Head of caudate nucleus (tissue), 42 donors: ENCODE data around the gene LSM2.
"Not testable (repeated sequence)": the region's sequence is repeated elsewhere in the genome, so short reads cannot be mapped to it uniquely, and the experiment has no call there.

ENCODE experiments used
- DNase-seq, 42 donors: peaks; one replicate each; pipeline versions ENCODE4 v3.0.0 to v3.0.0-alpha.2; 2020 to 2021; ENCODE audit warnings: mixed read lengths in 7 of 42
- intact Hi-C: fragments of 100-400 bp; cut with DNase I; formaldehyde crosslinking; loops from one replicate; pipeline ENCODE4 v1.15.0; 2022

Gene LSM2

DNA sequence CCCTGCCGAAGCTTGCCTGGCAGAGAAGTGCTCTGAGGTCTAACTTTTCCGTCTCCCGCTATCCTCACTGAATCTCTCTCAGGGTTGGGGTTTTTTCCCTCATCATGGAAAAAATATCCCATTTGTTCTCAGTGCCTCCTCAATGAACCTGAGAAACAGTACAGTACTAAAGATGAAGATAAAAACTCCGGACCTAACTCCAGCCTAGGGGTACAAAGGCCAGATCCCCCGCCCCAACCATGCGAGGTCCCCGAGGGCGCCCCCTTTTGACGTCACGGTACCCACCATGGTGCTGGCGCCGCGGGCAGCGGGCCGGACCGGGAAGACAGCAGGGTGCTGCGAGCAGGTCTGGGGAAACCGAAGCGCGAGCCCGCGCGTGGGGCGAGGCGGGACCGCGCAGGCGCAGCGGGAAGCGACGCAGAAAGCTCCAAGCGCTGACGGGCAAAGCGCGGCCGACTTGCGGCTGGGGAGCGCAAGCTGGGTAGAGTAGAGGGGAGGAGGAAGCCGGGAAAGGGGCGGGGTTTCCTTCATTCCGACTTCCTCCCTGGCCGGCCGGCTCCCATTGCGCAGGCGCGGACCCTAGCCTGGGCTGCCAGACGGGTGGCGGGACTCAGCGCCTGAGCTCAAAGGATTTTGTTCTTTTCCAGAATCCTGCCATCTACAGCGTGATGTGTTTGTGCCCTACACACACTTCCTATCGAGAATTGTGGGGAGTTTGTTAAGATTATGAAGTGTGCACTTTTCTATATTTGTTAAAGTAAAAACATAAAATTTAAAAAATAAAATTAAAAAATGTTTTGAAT is at the start of gene LSM2:
Gene LSM2, minus strand, starts transcription at position 497 of the 803 bp plus-strand sequence. Its CDS starts 209 bp downstream, at position 288.
- DNase-seq = peak; percentile 94 to 99 (median 98)
- intact Hi-C loops = no loop called here

GRCh38 chr6:31851980-31852718 is 45.4 kb upstream of the LSM2 start:
- intact Hi-C loops, DNase-seq: not testable (repeated sequence)

DNA sequence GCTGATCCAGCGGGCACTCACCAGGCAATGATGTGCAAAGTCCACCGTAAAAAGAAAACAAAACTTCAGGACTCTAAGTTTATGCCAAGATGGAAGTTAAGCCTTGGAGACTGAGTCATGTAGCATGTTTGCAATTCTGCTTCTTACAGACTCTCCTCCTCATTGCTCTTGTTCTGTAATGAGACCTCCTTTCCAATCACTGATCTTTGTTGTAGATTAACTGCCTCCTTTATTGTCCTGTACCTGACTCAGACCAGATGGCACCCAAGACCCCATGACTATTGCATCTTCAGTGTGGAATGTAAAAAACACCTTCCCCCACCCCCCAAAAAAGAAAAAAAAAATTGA is 44.7 kb upstream of the LSM2 start:
- intact Hi-C loops = no loop called here
- DNase-seq = no peak

DNA sequence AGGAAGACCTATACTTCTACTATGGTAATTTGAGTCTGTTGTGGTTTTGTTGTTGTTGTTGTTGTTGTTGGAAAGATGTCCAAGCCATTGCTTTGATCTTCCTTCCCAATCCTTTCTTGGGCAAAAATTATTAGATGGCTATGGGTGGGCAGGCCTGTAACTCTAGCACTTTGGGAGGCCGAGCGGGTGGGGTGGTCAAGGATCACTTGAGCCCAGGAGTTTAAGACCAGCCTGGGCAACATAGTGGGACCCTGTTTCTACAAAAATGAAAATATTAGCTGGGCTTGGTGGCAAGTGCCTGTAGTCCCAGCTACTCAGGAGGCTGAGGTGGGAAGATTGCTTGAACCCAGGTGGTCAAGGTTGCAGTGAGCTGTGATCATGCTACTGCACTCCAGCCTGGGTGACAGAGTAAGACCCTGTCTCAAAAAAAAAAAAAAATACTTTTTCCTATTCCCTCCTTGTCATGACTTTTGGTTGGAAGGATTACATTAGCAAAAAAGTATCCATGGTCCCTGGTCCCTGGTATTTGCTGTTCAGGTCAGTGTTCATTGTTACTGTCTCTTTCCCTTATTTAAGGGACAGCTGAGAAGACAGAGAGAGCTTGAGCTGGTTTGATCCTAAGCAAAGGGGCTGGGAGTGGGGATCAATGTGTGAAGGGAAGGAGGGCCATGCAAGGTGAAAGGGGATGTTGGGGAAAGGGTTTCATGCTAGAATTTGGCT is 44.2 kb upstream of the LSM2 start:
- DNase-seq = no peak
- intact Hi-C loops = no loop called here

- intact Hi-C loops = no loop called here
- DNase-seq = no peak
Measured at GRCh38 chr6:31847276-31847978, 40.7 kb upstream of the LSM2 start.

- intact Hi-C loops = no loop called here
- DNase-seq = no peak
Measured at GRCh38 chr6:31844507-31844906, 37.7 kb upstream of the LSM2 start.

DNA sequence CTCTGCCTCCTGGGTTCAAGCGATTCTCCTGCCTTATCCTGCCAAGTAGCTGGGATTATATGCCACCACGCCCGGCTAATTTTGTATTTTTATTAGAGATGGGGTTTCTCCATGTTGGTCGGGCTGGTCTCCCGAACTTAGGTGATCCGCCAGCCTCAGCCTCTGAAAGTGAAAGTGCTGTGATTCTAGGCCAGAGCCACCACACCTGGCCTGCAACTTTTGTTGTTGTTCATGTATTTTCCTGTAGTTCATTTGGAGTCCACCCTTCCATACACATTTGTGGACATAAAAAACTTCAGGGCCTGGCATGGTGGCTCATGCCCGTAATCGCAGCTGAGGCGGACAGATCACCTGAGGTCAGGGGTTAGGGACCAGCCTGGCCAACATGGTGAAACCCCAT is 35.3 kb upstream of the LSM2 start:
- DNase-seq = no peak

GRCh38 chr6:31839779-31840126 is 33.0 kb upstream of the LSM2 start:
- DNase-seq, intact Hi-C loops: not testable (repeated sequence)

More for the DNA sequence above, 35.3 kb upstream of the LSM2 start:
- intact Hi-C loops = no loop called here

DNA sequence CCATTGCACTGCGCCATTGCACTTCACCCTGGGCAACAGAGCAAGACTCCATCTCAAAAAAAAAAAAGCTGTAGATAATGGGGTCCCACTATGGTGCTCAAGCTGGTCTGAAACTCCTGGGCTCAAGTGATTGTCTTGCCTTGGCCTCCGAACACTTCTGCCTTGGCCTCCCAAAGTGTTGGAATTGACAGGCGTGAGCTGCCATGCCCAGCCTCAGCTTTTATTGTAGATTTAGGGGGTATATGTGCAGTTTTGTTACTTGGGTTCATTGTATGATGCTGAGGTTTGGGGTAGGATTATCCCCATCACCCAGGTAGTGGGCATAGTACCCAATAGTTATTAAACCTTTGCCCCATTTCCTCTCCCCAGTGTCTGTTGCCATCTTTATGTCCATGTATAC is 32.2 kb upstream of the LSM2 start:
- intact Hi-C loops = no loop called here

DNA sequence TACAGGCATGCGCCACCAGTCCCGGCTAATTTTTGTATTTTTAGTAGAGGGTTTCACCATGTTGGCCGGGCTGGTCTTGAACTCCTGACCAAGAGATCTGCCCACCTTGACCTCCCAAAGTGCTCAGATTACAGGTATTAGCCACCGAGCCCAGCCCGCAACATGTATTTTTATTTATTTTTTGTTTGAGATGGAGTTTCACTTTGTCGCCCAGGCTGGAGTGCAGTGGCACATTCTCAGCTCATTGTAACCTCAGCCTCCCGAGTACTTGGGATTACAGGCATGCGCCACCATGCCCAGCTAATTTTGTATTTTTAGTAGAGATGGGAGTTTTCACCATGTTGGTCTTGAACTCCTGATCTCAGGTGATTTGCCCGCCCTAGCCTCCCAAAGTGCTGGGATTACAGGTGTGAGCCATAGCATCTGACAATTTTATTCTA is 31.4 kb upstream of the LSM2 start:
- intact Hi-C loops = not testable (repeated sequence)

More for the DNA sequence above, 32.2 kb upstream of the LSM2 start:
- DNase-seq = no peak

DNA sequence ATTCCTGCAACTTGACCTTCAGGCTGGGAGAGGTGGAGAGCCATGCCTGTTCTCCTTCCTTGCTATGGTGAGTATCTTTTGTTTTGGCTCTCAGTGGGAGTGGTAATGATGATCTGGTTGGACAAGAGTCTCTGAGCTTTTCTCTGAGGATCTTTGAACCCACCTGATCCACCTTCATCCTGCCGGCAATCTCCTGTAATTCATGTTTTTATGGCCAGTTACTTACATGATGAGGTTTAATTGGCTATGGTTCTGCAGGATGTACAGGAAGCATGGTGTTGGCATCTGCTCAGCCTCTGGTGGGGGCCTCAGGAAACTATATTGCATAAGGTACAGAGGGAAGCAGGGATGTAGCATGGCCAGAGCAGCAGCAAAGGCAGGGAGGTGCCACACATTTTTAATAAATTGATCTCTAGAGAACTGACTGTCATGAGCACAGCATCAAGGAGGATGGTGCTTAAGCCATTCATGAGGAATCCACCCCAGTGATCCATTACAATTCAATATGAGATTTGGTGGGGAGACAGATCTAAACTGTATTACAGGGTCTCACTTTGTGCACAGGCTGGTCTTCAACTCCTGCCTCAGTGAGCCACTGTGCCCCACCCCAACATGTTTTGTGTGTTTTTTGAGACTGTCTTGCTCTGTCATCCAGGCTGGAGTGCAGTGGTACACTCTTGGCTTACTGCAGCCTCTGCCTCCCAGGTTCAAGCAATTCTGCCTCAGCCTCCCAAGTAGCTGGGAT is 30.8 kb upstream of the LSM2 start:
- intact Hi-C loops = no loop called here
- DNase-seq = no peak

More for the DNA sequence above, 31.4 kb upstream of the LSM2 start:
- DNase-seq = not testable (repeated sequence)

DNA sequence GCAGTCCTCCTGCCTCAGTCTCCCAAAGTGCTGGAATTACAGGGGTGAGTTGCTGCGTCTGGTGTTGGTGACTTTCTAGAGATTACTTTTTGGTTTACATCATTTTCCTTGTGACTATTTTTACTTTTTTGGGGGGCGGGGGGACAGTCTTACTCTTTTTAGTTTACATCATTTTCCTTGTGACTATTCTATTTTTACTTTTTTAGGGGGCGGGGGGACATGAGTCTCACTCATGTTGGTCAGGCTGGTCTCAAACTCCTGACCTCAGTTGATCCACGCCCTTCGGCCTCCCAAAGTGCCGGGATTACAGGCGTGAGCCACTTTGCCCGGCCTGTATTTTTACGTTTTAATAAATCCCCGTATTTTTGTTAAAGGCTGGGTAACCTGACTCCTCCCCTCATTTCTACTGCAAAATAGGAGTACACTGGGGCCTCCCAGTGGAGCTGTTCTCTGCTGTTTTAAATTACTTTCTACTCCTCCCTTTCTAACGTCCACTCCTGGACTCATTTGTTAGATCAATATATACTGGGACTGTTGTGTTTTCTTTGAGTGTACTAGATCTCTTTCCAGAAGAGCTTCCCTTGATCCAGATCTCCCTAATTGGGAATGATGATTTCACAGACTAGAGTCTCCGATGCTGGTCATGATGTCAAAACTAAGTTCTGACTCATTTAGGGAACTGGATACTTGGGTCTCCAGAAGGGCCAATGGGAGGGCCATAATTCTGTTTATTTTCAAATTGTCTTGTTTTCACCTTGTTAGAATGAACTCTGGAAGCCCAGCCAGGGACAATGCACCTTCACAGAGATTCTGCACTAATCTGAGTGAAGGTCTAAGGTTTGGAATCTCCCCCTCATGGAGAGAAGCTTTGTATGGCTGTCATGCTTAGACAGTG is 30.0 kb upstream of the LSM2 start:
- intact Hi-C loops = no loop called here
- no peak for DNase-seq

DNA sequence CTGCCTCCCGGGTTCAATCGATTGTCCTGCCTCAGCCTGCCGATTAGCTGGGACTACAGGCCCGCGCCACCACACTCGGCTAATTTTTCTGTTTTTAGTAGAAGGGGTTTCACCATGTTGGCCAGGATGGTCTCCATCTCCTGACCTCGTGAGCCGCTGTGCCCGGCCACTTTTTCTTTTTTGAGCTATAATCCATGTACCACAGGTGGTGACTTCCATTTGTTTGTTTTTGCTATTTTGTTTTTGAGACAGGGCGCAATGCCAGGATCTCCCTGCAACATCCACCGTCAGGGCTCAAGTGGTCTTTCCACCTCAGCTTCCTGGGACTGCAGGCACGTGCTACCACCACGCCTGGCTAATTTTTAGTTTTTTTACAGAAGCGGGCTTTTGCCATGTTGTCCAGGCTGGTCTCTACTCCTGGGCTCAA is 29.3 kb upstream of the LSM2 start:
- DNase-seq = no peak
- intact Hi-C loops = no loop called here

DNA sequence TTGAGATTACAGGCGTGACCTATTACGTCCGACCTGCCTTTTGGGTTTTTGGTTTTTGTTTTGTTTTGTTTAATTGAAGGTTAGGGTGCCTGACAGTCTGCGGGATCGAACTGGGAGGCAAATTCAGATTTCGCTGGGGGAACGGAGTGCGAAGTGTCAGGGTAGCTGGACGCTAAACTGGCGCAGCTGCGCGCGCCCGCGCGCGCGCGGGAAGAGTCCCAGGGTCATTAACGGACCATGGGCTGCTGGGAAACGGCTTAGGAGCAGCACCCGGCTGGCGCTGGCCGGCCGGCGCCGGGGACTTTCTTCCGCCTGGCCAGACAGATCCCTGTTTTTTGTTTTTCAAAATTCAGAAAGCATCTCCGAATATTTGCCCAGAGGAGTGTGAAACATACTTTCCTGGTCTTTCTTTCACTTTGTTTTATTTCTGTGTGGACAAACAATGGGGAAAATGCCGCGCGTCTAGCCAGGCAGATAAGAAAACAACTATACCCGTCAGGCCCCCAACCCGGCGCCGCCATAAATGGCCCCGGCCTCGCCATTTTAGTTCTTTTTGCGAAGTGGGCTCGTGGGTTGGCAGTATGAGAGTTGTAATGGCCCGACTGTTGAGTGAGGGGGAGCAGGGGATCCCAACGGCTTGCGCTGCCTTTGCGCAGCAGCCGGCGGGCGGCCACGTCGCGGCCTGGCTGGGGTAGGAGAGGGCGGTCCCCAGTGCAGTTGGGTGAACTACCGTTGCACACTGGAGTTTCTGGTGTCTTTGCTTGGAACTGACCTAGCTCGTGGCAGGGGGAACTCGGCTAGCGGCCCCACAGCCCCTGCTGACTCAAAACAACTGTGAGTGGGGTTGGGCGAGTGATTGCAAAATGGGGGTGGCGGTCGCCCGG is 27.8 kb upstream of the LSM2 start:
- peak; percentile 69 to 94 (median 88) for DNase-seq
- intact Hi-C loops = no loop called here

DNA sequence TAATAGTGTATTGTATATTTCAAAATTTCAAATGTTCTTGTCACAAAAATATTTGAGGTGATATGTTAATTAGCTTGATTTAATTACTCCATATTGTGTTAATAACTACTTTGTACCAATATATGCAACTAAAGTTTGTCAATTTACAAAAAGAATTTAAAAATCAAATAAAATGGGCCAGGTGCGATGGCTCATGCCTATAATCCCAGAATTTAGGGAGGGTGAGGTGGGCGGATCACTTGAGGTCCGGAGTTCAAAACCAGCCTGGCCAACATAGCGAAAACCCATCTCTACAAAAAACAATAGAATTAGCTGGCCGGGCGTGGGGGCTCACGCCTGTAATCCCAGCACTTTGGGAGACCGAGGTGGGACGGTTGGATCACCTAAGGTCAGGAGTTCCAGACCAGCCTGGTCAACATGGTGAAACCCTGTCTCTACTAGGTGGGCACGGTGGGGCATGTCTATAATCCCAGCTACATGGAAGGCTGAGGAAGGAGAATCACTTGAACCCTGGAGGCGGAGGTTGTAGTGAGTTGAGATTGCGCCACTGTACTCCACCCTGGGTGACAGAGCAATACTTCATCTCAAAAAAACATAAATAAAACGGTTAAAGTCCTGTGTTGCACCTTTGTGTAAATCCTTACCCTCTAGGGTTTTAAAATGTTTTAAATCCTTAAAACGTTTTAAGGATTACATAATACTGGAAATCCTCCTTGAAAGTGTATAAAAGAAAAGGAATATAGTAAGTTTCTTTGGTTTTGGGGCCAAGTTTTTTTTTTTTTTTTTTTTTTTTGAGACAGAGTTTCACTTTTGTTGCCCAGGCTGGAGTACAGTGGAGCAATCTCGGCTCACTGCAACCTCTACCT is 24.8 kb upstream of the LSM2 start:
- DNase-seq = peak in 1 of 42 donors; percentile 53
- intact Hi-C loops = loop anchor here (2.0 kb wide), 1 partner anchor 151 kb away; the partner anchor contains the start of gene LY6G5C
